NOMO-1 treated with dmso at 0.1 percent for 144 hours (cell line): ENCODE measurements around the gene ABCA9.
A peak's percentile ranks its signal among the peaks of the same experiment; 100 is the strongest.
"Not testable (repeated sequence)": the region's sequence is repeated elsewhere in the genome, so short reads cannot be mapped to it uniquely, and the experiment has no call there.

Experiments used
- DNase-seq: peaks from one replicate; lab custom pipeline; 2025; ENCODE audit not compliant: unreplicated experiment; lab: John Stamatoyannopoulos, UW

The ABCA9 gene

GRCh38 chr17:68959117-68959516 is 101.6 kb downstream of the ABCA9 start:
- DNase-seq = not testable (repeated sequence)

- no peak for DNase-seq
Measured at GRCh38 chr17:68957944-68958343, 102.8 kb downstream of the ABCA9 start.

GRCh38 chr17:68955181-68955841 is 105.4 kb downstream of the ABCA9 start, which contains the start of gene ABCA8:
Gene ABCA8, minus strand, starts transcription at chr17:68955392. Its CDS starts 13,358 bp downstream, at chr17:68942034.
- no peak for DNase-seq

GRCh38 chr17:68954146-68954896 is 106.4 kb downstream of the ABCA9 start:
- no peak for DNase-seq

GRCh38 chr17:68953340-68953997 is 107.3 kb downstream of the ABCA9 start:
- DNase-seq = no peak

- no peak for DNase-seq
Measured at GRCh38 chr17:68950725-68951124, 110.0 kb downstream of the ABCA9 start.

- DNase-seq = not testable (repeated sequence)
Measured at GRCh38 chr17:68947868-68948267, 112.9 kb downstream of the ABCA9 start.

GRCh38 chr17:68944435-68945035 is 116.2 kb downstream of the ABCA9 start:
- DNase-seq = no peak

GRCh38 chr17:68943812-68944182 is 116.9 kb downstream of the ABCA9 start:
- DNase-seq = not testable (repeated sequence)

- DNase-seq = no peak
Measured at GRCh38 chr17:68943123-68943811, 117.5 kb downstream of the ABCA9 start.

- no peak for DNase-seq
Measured at GRCh38 chr17:68942389-68942788, 118.3 kb downstream of the ABCA9 start.

GRCh38 chr17:68941761-68942160 is 119.0 kb downstream of the ABCA9 start:
- DNase-seq = peak; percentile 8

- no peak for DNase-seq
Measured at GRCh38 chr17:68939195-68939594, 121.5 kb downstream of the ABCA9 start.

- DNase-seq = no peak
Measured at GRCh38 chr17:68937890-68938514, 122.7 kb downstream of the ABCA9 start.

- DNase-seq = no peak
Measured at GRCh38 chr17:68927516-68927915, 133.2 kb downstream of the ABCA9 start.

- no peak for DNase-seq
Measured at GRCh38 chr17:68924793-68925720, 135.7 kb downstream of the ABCA9 start.
